Amygdala (tissue), 56 donors: ENCODE results near the gene DPP8.
"Not testable (repeated sequence)": the region's sequence is repeated elsewhere in the genome, so short reads cannot be mapped to it uniquely, and the experiment has no call there.

Experiments used
- DNase-seq, 56 donors: peaks; one replicate each; lab custom pipeline; 2025; lab: John Stamatoyannopoulos, UW

Gene DPP8

DNA sequence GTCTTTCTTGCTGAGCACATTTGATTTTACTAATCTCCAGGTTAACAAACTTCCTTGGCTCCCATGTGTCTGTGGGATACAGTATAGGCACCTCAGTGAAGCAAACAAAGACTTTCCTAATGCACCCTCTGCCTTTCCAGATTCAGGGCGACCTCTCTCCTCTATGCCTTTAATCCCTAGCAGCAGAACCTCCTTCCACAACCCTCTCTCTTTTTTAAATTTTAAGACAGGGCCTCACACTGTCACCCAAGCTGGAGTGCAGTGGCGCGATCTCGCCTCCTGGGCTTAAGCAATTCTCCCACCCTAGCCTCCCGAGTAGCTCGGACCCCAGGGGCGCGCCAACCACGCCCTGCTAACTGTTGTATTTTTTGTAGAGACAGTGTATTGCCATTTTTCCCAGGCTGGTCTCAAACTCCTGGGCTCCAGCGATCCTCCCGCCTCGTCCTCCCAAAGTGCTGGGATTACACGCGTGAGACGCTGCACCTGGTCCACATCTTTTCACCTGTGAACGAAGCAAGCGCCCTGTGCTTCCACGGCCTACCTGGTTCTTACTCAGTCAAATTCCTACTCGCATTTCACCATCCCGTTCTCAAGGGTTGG lies 11.1 kb upstream of the DPP8 start:
- DNase-seq: no peak

DNA sequence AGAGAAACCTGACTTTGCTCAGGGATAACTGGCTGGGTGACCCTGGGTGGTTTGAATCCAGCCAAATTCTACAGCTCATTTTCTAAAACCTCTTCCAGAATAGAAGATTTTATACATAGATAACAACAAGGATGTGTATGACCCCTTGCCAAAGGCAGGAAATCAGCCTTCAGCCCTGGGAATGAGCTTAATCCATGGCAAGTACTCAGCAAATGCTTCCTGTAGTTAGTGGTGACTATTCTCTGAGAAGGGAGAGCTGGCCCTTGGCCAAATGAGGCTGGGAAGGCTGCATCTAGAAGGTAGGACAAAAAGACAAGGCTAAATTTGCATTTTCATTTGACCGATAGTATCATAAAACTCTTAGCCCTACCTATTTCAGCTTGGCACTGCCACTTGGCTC lies 8.1 kb upstream of the DPP8 start:
- DNase-seq: peak in 9 of 56 donors; percentile 2 to 36 (median 12)

DNA sequence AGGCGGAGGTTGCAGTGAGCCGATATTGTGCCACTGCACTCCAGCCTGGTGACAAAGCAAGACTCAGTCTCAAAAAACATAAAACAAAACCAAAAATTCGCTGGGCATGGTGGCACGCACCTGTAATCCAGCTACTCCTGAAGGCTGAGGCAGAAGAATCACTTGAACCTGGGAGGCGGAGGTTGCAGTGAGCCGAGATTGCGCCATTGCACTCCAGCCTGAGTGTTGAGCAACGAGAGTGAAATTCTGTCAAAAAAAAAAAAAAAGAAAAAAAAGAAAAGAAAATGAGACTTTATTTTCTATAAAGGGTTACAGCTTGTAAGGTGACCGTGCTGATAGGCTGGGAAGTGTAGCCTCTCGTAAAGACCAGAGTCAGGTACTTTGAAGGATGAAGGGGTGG lies 6.7 kb upstream of the DPP8 start:
- DNase-seq: no peak

DNA sequence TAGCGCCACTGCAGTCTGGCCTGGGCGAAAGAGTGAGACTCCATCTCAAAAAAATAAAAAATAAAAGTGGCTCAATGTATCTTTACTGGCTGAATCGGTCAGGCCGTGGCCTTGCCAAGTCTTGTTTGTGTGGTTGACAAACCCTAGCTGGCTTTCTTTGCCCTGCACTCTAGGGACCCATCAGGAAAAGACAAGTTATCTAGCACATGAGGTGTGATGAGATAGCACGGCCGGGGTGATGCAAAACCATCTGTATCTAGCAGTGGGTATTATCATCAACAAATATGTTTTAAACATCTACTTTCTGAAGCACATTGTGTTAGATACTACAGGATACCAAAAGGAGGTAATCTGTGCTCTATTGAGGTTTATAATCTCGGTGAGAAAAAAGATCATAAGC lies 3.9 kb upstream of the DPP8 start:
- no peak for DNase-seq

DNA sequence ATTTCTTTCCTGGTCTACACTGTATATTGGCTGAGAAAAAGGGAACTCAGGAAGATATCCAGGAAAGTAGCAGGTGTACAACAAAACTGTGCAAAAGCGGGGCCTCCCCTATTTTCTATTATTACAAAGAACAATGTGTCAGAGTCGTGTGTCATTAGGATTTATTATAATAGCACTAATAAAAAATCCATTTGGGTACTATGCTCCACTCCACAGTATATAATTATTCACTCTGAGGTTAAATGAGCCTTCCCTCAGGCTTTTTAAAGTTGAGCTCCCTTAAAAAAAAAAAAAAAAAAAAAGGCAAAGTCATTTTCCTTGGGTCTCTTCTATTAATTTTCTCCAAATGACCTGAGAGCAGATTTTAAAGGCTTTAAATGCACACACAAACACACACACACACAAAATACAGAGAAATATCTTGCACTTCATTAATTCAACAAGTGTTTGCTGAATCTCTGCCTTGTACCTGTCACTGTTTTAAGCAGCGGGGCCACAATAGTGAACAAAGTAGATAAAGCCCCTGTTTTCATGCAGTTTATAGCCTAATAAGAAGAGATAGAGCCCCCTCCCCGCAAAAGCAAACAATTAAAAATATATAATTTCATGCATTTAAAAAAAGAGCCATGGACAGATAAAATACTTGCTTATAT lies 1.3 kb upstream of the DPP8 start:
- DNase-seq: no peak

DNA sequence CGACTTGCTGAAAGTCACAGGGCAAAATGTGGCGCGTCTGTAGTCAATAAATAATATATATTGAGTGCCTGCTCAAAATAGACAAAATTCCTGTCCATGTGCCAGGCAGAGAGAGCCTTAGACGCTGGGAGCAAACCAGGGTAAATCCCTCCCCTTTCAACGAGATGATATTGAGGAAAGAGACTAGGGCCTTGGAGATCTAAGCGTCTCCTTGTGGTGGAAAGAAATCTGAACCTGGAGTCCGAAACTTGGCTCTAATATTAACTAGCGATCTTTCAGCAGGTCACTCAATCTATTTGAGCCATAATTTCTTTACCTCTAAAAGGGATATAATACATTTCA lies 348 bp upstream of the DPP8 start:
- no peak for DNase-seq

DNA sequence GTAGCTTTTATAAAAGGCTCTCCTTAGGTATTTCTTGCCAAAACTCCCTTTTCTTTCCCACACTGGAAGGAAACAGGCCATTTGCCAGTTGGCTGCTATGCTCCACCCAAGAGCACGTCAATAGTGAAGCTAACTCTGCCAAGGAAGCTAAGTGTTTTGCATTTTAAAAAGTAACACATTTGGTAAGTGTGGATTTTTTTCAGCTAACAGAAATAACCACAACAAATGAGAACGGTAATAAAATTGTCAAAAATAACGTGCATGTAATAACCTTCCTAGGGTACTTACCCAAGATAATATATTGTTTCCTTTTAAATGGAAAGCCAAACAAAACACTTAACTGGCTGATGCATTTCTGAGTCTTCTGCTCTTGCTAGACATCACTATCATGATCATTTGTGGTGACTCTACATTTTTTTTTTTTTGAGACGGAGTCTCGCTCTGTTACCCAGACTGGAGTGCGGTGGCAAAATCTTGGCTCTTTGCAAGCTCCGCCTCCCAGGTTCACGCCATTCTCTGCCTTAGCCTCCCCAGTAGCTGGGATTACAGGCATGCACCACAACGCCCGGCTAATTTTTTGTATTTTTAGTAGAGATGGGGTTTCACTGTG lies 4.6 kb downstream of the DPP8 start:
- DNase-seq: peak in 35 of 56 donors; percentile 4 to 65 (median 26)

DNA sequence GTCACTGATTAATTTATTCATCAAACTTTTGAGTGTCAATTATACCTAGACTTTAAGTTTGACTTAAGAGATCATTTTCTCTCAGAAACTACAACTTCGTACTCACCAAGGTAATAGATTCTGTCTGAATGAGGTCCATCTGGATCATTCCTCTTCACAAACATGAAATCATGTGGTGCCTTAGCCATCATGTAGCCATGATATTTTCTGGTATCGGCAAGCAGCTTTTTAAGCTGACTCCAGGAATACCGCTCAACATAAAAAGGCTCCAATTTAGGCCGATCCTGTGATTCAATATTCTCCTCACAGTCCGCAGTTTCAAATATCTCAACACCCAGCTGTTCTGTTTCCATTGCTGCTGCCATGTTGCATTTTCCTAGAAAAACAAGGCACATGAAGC lies 5.3 kb downstream of the DPP8 start:
- peak in 1 of 56 donors; percentile 46 for DNase-seq

DNA sequence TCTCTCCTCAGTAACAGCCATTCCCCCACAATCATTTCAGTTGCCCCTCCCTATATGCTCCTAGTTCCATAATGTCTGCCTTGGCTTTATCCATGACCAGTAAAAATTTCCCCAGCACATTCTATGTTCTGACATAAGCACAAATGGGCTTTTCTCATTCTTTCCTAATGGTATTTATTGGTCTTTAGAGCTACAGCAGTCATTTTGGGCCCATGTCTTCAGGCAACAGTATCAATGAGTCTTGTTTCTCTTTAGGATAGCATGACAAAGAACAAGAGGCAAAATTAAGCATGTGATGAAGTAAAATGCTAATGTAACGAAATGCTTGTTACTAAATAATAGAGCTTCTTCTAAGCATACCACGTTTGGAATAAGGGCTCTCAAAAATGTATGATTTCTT lies 8.2 kb downstream of the DPP8 start:
- DNase-seq: no peak

DNA sequence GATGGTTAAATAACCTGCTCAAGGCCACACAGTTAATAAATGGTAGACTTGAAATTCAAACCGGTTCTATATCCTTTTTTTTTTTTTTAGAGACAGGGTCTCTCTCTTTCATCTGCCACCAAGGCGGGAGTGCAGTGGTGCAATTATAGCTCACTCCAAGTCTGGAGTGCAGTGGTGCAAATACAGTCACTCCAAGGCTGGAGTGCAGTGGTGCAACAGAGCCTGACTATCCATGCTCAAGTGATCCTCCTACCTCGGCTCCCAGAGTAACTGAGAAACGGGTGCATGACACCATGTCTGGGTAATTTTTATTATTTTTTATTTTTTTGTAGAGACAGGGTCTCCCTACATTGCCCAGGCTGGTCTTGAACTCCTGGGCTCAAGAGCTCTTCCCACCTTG lies 23.4 kb downstream of the DPP8 start:
- DNase-seq: no peak

DNA sequence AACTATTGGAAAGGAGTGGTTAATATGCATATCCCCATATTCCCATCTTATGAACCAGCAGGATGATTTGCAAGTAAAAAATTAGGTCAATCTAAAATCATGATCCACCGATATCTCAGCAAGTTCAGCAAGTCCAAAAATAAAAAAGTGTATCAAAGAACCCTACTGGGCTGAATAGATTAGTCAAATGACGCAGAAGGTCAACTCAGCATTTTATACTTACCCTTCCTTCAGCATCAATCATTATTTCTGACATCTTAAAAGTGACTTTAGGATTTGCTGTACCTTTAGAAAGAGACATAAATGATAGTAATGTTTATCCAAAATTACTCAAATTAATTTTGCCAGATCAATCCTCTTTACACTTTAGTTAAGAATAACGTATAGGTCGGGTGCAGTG lies 32.6 kb downstream of the DPP8 start:
- DNase-seq: no peak

DNA sequence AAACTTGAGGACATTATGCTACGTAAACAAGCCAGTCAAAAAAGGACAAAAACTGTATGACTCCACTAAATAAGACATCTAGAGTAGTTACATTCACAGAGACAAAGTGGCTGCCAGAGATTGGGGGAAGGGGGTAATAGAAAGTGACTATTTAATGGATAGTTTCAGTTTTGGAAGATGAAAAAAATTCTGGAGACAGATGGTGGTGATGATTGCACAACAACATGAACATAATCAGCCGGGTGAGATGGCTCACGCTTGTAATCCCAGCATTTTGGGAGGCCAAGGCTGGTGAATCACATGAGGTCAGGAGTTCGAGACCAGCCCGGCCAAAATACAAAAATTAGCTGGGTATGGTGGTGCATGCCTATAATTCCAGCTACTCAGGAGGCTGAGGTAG lies 40.6 kb downstream of the DPP8 start:
- no peak for DNase-seq

DNA sequence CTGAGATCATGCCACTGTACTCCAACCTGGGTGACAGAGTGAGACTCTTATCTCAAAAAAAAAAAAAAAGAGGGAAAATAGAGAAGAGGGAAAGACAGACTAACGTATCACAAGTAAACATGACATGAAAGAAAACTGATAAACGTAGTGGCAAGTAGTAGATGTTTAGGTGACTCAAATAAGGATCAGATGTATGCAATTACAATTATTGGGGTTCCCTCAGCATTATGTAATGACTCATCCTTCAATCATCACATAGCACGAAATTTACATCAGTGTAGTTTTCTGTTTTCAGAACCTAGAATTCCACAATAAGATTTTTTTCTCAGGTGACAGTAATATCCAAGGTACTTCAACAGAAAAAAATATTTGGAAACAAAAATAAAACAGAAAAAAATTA lies 46.6 kb downstream of the DPP8 start:
- no peak for DNase-seq

DNA sequence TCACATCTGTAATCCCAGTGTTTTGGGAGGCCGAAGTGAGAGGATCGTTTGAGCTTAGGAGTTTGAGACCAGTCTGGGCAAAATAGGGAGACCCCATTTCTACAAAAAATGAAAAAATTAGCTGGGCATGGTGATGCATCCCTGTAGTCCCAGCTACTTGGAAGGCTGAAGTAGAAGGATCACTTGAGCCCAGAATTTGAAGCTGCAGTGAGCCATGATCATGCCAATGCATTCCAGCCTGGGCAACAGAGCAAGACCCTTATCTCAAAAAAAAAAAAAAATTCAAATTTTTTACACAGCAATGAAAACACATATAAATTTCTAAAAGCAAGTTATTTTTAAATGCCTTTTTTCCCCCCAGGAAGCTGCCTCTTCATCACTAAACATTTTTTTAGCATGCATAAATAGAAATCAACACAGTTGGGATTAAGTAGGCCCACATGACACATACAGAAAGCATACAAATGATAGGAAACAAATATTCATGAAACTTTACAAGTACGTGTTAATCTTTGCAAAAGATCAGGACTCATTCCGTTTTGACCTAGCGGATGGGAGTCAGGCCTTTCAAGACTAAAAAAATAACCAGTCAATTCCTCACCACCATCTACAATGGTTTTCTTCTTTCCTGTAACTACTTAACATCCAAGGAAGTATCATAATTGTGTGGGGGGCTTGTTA lies 49.1 kb downstream of the DPP8 start:
- DNase-seq: no peak

DNA sequence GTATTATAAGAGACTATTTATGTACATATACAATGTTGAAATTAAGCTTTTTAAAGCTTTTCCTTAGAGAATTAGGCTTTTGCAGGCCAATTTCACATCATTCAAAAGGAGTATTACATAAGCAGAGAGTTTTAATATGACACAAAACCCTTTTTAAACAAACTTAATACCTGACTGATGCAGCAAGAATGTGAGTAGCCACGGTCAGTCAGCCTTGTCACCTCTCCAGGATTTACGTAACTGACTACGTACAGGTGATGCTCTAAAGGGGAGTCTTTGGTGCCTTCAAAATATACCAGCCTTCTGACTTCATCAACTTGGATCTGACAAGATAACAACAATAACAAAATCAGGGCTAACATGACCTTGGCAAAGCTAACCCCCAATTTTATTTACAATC lies 50.6 kb downstream of the DPP8 start:
- no peak for DNase-seq

DNA sequence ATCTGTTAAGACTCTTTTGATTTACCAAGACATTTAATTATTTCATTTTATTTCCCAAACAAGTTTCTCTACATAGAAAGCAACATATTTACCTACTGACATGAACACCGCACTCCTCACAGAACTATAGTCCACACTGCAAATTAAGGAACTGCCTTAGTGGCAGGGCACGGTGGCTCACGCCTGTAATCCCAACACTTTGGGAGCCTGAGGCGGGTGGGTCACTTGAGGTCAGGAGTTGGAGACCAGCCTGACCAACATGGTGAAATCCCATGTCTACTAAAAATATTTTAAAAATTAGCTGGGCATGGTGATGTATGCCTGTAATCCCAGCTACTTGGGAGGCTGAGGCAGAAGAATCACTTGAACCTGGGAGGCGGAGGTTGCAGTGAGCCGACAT lies 54.4 kb downstream of the DPP8 start:
- not testable (repeated sequence) for DNase-seq

DNA sequence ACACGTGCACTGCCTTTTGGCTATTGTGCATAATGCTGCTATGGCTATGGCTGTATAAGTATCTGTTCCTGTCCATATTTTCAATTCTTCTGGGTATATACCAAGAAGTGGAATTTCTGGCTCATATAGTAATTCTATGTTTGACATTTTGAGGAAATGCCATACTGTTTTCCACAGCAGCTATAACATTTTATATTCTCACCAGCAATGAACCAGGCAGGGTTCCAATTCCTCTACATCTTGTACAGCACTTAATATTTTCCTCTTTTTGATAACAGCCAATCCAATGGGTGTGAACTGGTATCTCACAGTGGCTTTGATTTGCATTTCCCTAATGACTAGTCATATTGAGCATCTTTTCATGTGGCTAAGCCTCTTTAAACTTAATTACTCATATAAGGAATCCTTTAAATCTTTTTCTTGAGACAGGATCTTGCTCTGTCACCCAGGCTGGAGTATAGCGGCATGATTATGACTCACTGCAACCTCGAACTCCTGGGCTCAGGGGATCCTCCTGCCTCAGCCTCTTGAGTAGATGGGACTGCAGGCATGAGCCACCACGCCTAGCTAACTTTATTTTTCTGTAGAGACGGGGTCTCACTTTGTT lies 56.6 kb downstream of the DPP8 start:
- DNase-seq: no peak

DNA sequence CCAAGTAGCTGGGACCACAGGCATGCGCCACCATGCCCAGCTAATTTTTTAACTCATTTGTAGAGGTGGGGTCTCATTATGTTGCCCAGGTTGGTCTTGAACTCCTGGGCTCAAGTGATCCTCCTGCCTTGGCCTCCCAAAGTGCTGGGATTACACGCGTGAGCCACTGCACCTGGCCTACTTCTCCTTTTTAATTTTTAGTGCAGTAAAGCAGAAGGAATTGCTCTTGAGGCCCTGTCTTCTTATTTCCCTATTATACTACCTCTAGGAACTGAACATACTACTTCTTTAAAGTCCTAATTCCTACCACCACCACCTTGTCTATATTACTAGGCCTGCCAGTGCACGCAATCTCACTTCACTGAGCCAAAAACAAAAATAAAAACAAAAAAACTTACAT lies 62.2 kb downstream of the DPP8 start:
- not testable (repeated sequence) for DNase-seq

DNA sequence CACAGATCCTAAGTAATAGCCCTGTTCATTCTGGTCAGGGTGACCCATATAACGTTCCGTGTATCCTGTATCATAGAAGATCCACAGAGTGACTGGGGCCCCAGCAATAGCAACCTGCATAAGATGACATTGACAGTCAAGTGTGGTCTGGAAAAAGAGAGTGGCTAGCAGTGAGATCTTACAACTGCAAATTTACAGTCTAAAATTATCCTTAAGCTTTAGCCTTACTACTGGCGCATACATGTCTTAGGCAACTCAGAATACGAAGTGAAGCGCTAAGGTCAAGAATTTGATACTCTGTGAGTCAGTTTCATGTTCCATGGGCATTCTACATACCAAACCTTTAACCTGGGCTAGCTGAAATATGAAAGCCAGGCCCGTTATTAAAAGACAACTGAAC lies 65.5 kb downstream of the DPP8 start:
- DNase-seq: no peak

DNA sequence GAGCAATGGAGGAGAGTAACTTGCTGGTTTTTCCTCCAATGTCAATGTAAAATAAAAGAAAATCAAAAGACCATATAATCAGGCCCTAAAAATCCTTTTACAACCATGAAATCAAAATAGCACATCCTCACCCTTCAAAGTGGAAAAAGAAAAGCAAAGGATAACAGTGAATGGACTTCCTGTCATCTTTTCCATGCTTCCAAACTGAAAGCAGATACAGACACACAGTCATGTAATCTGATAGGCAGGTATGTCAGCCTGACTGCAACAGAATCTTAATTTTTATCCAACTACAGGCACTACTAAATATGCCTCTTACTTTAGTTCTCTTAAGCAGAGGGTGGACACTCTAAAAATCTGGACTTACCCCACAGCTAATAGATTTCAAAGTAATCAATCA lies 66.9 kb downstream of the DPP8 start:
- no peak for DNase-seq

DNA sequence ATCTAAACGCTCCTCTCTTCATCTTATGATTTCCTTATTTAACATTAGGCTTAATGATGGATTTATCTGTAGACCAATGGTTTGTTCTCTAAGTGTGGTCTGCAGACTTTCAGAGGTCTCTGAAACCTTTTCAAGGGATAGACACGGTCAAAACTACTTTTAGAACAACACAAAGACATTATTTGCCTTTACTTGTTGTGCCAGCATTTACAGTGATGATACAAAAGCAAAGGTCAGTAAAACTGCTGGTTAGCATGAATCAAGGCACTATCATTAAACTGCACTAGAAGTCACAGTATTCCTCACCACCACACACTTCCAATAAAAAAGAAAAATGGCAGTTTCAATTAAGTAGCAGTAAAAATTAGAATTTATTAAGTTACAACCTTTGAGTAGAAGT lies 70.3 kb downstream of the DPP8 start:
- DNase-seq: no peak

DNA sequence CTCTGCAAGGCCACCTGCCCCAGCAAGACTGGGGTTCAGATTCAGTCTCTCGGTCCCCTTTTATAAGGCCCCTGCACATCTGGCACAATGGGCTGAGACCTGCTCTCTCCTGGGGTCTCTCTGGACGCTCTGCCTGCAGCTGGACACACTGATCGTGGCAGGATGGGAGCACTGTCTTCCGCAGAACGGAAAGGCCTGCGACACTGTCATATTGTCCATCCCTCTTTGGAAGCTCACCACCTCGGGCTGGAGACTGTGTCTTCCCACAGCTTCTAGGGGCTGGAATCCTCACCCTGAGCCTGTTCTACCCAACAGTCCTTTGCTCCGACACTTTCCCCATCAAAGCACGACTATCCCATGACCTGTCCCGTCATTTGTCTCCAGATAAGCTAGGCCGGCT lies 83.3 kb downstream of the DPP8 start:
- no peak for DNase-seq
